HG02610 (cell line): ENCODE measurements around the gene C1QTNF2.
A peak's percentile ranks its signal among the peaks of the same experiment; 100 is the strongest.

Source experiments
- ATAC-seq: cut with Tn5 transposase; IDR thresholded peaks from one replicate; pipeline ENCODE4 v1.9.1; 2021; ENCODE audit warnings: mild to moderate bottlenecking, moderate library complexity; ENCODE audit not compliant: unreplicated experiment

C1QTNF2 gene

GRCh38 chr5:160369990-160370712 is at the start of gene C1QTNF2:
Gene C1QTNF2, minus strand, starts transcription at chr5:160370626. Its CDS starts 15,615 bp downstream, at chr5:160355011.
- no peak for ATAC-seq

GRCh38 chr5:160420331-160420610 is 49.8 kb upstream of the C1QTNF2 start:
- no peak for ATAC-seq

GRCh38 chr5:160419458-160420330 is 49.3 kb upstream of the C1QTNF2 start:
- ATAC-seq, result no peak

GRCh38 chr5:160418561-160419457 is 48.4 kb upstream of the C1QTNF2 start, which contains the start of gene SLU7:
Gene SLU7, minus strand, starts transcription at chr5:160419081. Its CDS starts 3,787 bp downstream, at chr5:160415294.
- peak; percentile 67 for ATAC-seq

GRCh38 chr5:160399402-160400353 is 29.3 kb upstream of the C1QTNF2 start, which contains the start of gene FAM200C:
Gene FAM200C, minus strand, starts transcription at chr5:160400054. Its CDS starts 4,564 bp downstream, at chr5:160395490.
- ATAC-seq, result peak; percentile 84

GRCh38 chr5:160398806-160399205 is 28.4 kb upstream of the C1QTNF2 start:
- no peak for ATAC-seq

- ATAC-seq, result no peak
Observed at GRCh38 chr5:160397492-160397891, 27.1 kb upstream of the C1QTNF2 start.

- no peak for ATAC-seq
Observed at GRCh38 chr5:160395111-160395510, 24.7 kb upstream of the C1QTNF2 start.

GRCh38 chr5:160390787-160391696 is 20.6 kb upstream of the C1QTNF2 start:
- no peak for ATAC-seq

- ATAC-seq, result no peak
Observed at GRCh38 chr5:160387445-160387844, 17.0 kb upstream of the C1QTNF2 start.

- ATAC-seq, result no peak
Observed at GRCh38 chr5:160385496-160385895, 15.1 kb upstream of the C1QTNF2 start.

GRCh38 chr5:160384681-160385080 is 14.3 kb upstream of the C1QTNF2 start:
- no peak for ATAC-seq

- ATAC-seq, result no peak
Observed at GRCh38 chr5:160382346-160382745, 11.9 kb upstream of the C1QTNF2 start.

GRCh38 chr5:160380041-160380440 is 9.6 kb upstream of the C1QTNF2 start:
- ATAC-seq, result no peak

GRCh38 chr5:160379511-160379910 is 9.1 kb upstream of the C1QTNF2 start:
- no peak for ATAC-seq

GRCh38 chr5:160378330-160378729 is 7.9 kb upstream of the C1QTNF2 start:
- no peak for ATAC-seq

GRCh38 chr5:160377651-160378050 is 7.2 kb upstream of the C1QTNF2 start:
- no peak for ATAC-seq

- ATAC-seq, result no peak
Observed at GRCh38 chr5:160376416-160376815, 6.0 kb upstream of the C1QTNF2 start.

GRCh38 chr5:160375701-160376100 is 5.3 kb upstream of the C1QTNF2 start:
- no peak for ATAC-seq
